ENCODE data around the gene OR52B2. TPM values are rescaled to one million over a fixed set of nuclear protein-coding genes. Genes with fewer than 3 reads are reported as not detected.

OR52B2 gene
- polyA plus RNA-seq, 1 donor from 2014 or later = not detected

- H3K9me2 ChIP-seq (ENCODE audit: insufficient read depth, low read length) = no peaks in the 10 kb centered on the region
- no peak overlapping the region for H3K4me2 ChIP-seq (ENCODE audit: low read length)
- no peaks in the 10 kb centered on the region for H4K20me1 ChIP-seq (ENCODE audit: insufficient read depth)
- H3K79me2 ChIP-seq (replicated peaks; ENCODE audit: insufficient read depth, low read length) = no peaks in the 10 kb centered on the region
- no peak overlapping the region for H2AFZ ChIP-seq (ENCODE audit: low read depth, low read length)
- no peaks in the 10 kb centered on the region for H3K36me3 ChIP-seq (ENCODE audit: insufficient read depth, low read length)
- H3F3A ChIP-seq (ENCODE audit: insufficient read depth, low read length, poor library complexity, severe bottlenecking) = no peaks in the 10 kb centered on the region
- no peak overlapping the region for H3K4me3 ChIP-seq (ENCODE audit: low read length)
- no peaks in the 10 kb centered on the region for H3K9me3 ChIP-seq (ENCODE audit: low read length)
- no peak overlapping the region for H3K9ac ChIP-seq (ENCODE audit: low read length)
- no peaks in the 10 kb centered on the region for H3K27me3 ChIP-seq (ENCODE audit: insufficient read depth, low read depth, low read length)
- TF ChIP-seq CTCF (IDR thresholded peaks at IDR 0.05; ENCODE audit: poor library complexity, severe bottlenecking) (no peak), RAD21 (conservative IDR thresholded peaks at IDR 0.05) (no peak), SMC3 (conservative IDR thresholded peaks at IDR 0.05; ENCODE audit: poor library complexity) (no peak), REST (IDR thresholded peaks at IDR 0.05; ENCODE audit: borderline replicate concordance) (no peak), EZH2 (IDR thresholded peaks at IDR 0.05; ENCODE audit: borderline replicate concordance, insufficient read depth, low read length, poor library complexity, severe bottlenecking) (no peak), MXI1 (conservative IDR thresholded peaks at IDR 0.05; ENCODE audit: poor library complexity, severe bottlenecking) (no peak), TAF1 (IDR thresholded peaks at IDR 0.05; ENCODE audit: low read depth) (no peak), POLR2AphosphoS5 (IDR thresholded peaks at IDR 0.05) (no peak), EP300 (conservative IDR thresholded peaks at IDR 0.05; ENCODE audit: poor library complexity, severe bottlenecking) (no peak)
- H3K27ac ChIP-seq (ENCODE audit: low read length) = no peak overlapping the region
Measured at GRCh38 chr11:6132431-6132830, 37.7 kb downstream of the OR52B2 start.

- H3K27ac ChIP-seq (ENCODE audit: low read length) = no peak overlapping the region
- no peak overlapping the region for H2AFZ ChIP-seq (ENCODE audit: low read depth, low read length)
- no peak for TF ChIP-seq EZH2 (IDR thresholded peaks at IDR 0.05; ENCODE audit: borderline replicate concordance, insufficient read depth, low read length, poor library complexity, severe bottlenecking)
- TF ChIP-seq EP300 (conservative IDR thresholded peaks at IDR 0.05; ENCODE audit: poor library complexity, severe bottlenecking) = no peak
- no peak for TF ChIP-seq SMC3 (conservative IDR thresholded peaks at IDR 0.05; ENCODE audit: poor library complexity)
- TF ChIP-seq POLR2AphosphoS5 (IDR thresholded peaks at IDR 0.05) = no peak
- TF ChIP-seq MXI1 (conservative IDR thresholded peaks at IDR 0.05; ENCODE audit: poor library complexity, severe bottlenecking) = no peak
- TF ChIP-seq CTCF (IDR thresholded peaks at IDR 0.05; ENCODE audit: poor library complexity, severe bottlenecking) = no peak
- no peak for TF ChIP-seq RAD21 (conservative IDR thresholded peaks at IDR 0.05)
- TF ChIP-seq REST (IDR thresholded peaks at IDR 0.05; ENCODE audit: borderline replicate concordance) = no peak
- TF ChIP-seq TAF1 (IDR thresholded peaks at IDR 0.05; ENCODE audit: low read depth) = no peak
- H3K4me3 ChIP-seq (ENCODE audit: low read length) = no peak overlapping the region
- H3F3A ChIP-seq (ENCODE audit: insufficient read depth, low read length, poor library complexity, severe bottlenecking) = no peaks in the 10 kb centered on the region
- H3K36me3 ChIP-seq (ENCODE audit: insufficient read depth, low read length) = no peaks in the 10 kb centered on the region
- no peak overlapping the region for H3K9ac ChIP-seq (ENCODE audit: low read length)
- H3K4me2 ChIP-seq (ENCODE audit: low read length) = no peak overlapping the region
- H3K27me3 ChIP-seq (ENCODE audit: insufficient read depth, low read depth, low read length) = no peaks in the 10 kb centered on the region
- H4K20me1 ChIP-seq (ENCODE audit: insufficient read depth) = no peaks in the 10 kb centered on the region
- no peaks in the 10 kb centered on the region for H3K9me3 ChIP-seq (ENCODE audit: low read length)
- no peaks in the 10 kb centered on the region for H3K79me2 ChIP-seq (replicated peaks; ENCODE audit: insufficient read depth, low read length)
- H3K9me2 ChIP-seq (ENCODE audit: insufficient read depth, low read length) = no peaks in the 10 kb centered on the region
Measured at GRCh38 chr11:6129635-6130034, 40.5 kb downstream of the OR52B2 start.

Measured in neural cell (in vitro differentiated cells).